ENCODE data around the gene NUBPL.

- TF ChIP-seq YY1 (IDR thresholded peaks at IDR 0.05; ENCODE audit: insufficient read depth, insufficient read length) (no peak), ZNF274 (IDR thresholded peaks at IDR 0.05; ENCODE audit: low read depth, low read length) (no peak)
These were observed 166.6 kb downstream of the NUBPL start for GRCh38 chr14:31727797-31728196.
